Body of pancreas (tissue), 4 donors: ENCODE data around the gene DEFB132. TPM values are rescaled to one million over a fixed set of nuclear protein-coding genes. Genes with fewer than 3 reads are reported as not detected.

Experiments
- ATAC-seq: fragments of 150-250 bp; one replicate; pipeline ENCODE4 v1.9.1; 2016
- DNase-seq, 4 donors: peaks; one replicate each; pipeline ENCODE4 v3.0.0-alpha.2; 2019
- H3K27ac ChIP-seq, 4 donors: fragments of 200-600 bp; sonication (generic); 1 replicate in 3 of 4; 2 replicates in 1 of 4; pipeline versions ENCODE4 v1.5.1 to v1.6.1; 2016 to 2019; ENCODE audit warnings: mild to moderate bottlenecking in 1 of 4, mixed read lengths in 1 of 4, moderate library complexity in 1 of 4
- H3K27me3 ChIP-seq, 2 donors: fragments of 200-600 bp; sonication (generic); one replicate each; pipeline ENCODE4 v1.6.0; 2016; ENCODE audit warnings: mild to moderate bottlenecking in 1 of 2
- H3K36me3 ChIP-seq, 2 donors: fragments of 200-600 bp; sonication (generic); replicated peaks in 1 of 2; 2 replicates each; pipeline ENCODE4 v1.5.1; 2016; ENCODE audit warnings: low read depth in 2 of 2; ENCODE audit not compliant: insufficient read depth in 1 of 2
- H3K4me1 ChIP-seq: fragments of 200-600 bp; sonication (generic); one replicate; pipeline ENCODE4 v1.6.0; 2016
- H3K4me3 ChIP-seq, 2 donors: fragments of 200-600 bp; sonication (generic); 1 replicate in 1 of 2; 2 replicates in 1 of 2; pipeline ENCODE4 v1.5.1; 2016 to 2019
- H3K9me3 ChIP-seq, 3 donors: fragments of 200-600 bp; sonication (generic); 1 replicate in 2 of 3; 2 replicates in 1 of 3; pipeline ENCODE4 v1.5.1; 2016
- CTCF ChIP-seq, 7 experiments: fragments of 450-650 bp in 4 of 7; fragments of 200-600 bp in 3 of 7; sonication (generic) in 3 of 7; IDR thresholded peaks; one replicate each; pipeline ENCODE4 v1.5.1; 2016 to 2019; ENCODE audit warnings: antibody characterized with exemption in 7 of 7
- POLR2A ChIP-seq, 3 donors: fragments of 450-650 bp; IDR thresholded peaks; one replicate each; pipeline ENCODE4 v1.6.1; 2016; ENCODE audit warnings: antibody characterized with exemption in 3 of 3, mild to moderate bottlenecking in 2 of 3
- WGBS, 2 donors: methylation state at CpG; one replicate each; pipeline ENCODE4 v1.1.5; 2017; 5-methylcytosine and 5-hydroxymethylcytosine counted together
- intact Hi-C: fragments of 100-400 bp; cut with DNase I; formaldehyde crosslinking; loops from one replicate; pipeline ENCODE4 v1.15.1; 2023
- total RNA-seq, 2 donors: library from RNA; depleted of rRNA; stranded (reverse); fragments of >200 nt; gene quantifications; one replicate each; pipeline ENCODE4 v1.1.0, GENCODE V29; 2016

The DEFB132 gene
- total RNA-seq, 2 donors from 2014 or later, result not detected

DNA sequence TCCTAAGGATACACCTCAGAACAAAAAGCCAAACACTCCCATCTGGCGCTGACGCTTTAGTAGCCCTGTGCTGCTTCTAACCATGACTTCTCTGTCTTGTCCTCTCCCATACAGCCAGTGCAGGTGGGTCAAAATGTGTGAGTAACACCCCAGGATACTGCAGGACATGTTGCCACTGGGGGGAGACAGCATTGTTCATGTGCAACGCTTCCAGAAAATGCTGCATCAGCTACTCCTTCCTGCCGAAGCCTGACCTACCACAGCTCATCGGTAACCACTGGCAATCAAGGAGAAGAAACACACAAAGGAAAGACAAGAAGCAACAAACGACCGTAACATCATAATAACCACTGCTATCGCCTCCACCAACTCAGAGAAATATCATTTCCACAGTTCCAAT lies 1.4 kb downstream of the DEFB132 start:
- intact Hi-C loops, result no loop called here
- TF ChIP-seq POLR2A (IDR thresholded peaks at IDR 0.05), result no peak
- peak in 1 of 7 experiments; percentile 15 for TF ChIP-seq CTCF (IDR thresholded peaks at IDR 0.05)
- no peaks in the 10 kb centered on the region for H3K27me3 ChIP-seq
- ATAC-seq (no peak), DNase-seq (peak in 1 of 4 donors; percentile 13)
- H3K4me1 ChIP-seq, result peaks cover 13% of the 10 kb centered on the region
- 47 to 63% methylated on average over 8 of the region's 8 CpGs for WGBS, 2 donors
- H3K9me3 ChIP-seq, result no peaks in the 10 kb centered on the region
- no peak overlapping the region for H3K4me3 ChIP-seq
- H3K27ac ChIP-seq, result no peak overlapping the region
- H3K36me3 ChIP-seq, result no peaks in the 10 kb centered on the region

DNA sequence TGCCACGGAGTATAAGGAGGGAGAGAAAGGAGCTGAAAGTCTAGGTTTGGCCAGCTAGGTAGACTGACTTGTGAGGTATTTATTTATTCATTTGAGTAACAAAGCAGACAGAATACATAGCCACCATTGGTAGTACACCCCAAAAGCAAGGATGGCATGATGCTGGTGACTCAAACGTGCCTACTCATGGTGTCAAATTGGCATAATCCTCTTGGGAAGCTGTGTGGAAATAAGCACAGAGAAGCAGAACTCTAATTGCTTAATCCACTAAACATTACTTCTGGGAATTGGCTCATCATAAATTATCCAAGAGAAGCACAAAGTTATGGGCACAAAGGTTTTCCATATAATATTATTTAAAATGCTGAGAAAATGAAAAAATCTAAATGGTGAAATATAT lies 2.5 kb downstream of the DEFB132 start:
- no peak for TF ChIP-seq CTCF (IDR thresholded peaks at IDR 0.05)
- TF ChIP-seq POLR2A (IDR thresholded peaks at IDR 0.05), result no peak
- Histone ChIP-seq H3K4me3 (no peak overlapping the region), H3K27me3 (no peaks in the 10 kb centered on the region), H3K9me3 (no peaks in the 10 kb centered on the region), H3K4me1 (peaks cover 13% of the 10 kb centered on the region), H3K27ac (no peak overlapping the region), H3K36me3 (no peaks in the 10 kb centered on the region)
- intact Hi-C loops, result no loop called here
- 79 to 80% methylated on average over 2 of the region's 2 CpGs for WGBS, 2 donors
- ATAC-seq, result no peak
- DNase-seq, result no peak

DNA sequence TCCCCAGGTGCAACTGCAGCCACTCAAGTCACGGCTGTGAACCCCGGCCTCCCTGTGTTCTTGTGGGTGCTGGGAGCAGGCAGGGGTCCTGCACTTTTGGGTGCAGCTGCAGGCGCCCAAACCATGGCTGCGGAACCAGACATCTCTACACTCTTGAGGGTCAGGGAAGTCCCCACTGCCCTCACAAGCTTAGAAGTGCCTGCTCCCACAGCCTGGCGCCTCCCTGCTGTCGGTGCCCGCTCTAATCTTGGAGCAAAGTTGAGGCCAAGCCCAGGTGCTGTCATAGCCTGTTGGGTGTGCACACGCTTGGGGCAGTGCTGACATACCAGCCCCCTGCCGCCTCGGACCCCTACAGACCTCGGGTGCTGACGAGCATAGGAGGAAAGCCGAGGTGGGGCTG lies 6.2 kb downstream of the DEFB132 start:
- Histone ChIP-seq H3K27ac (no peak overlapping the region), H3K4me3 (no peak overlapping the region), H3K36me3 (no peaks in the 10 kb centered on the region), H3K9me3 (no peaks in the 10 kb centered on the region), H3K27me3 (no peaks in the 10 kb centered on the region), H3K4me1 (peaks cover 8% of the 10 kb centered on the region)
- DNase-seq, result no peak
- intact Hi-C loops, result no loop called here
- ATAC-seq, result no peak
- TF ChIP-seq POLR2A (IDR thresholded peaks at IDR 0.05) (no peak), CTCF (IDR thresholded peaks at IDR 0.05) (no peak)
- WGBS, 2 donors, result 29 to 45% methylated on average over 9 to 13 of the region's 13 CpGs

- Histone ChIP-seq H3K27ac (no peak overlapping the region), H3K4me1 (peaks cover 8% of the 10 kb centered on the region), H3K27me3 (no peaks in the 10 kb centered on the region), H3K9me3 (no peaks in the 10 kb centered on the region), H3K36me3 (no peaks in the 10 kb centered on the region), H3K4me3 (no peak overlapping the region)
- TF ChIP-seq CTCF (IDR thresholded peaks at IDR 0.05) (peak; percentile 92 to 97 (median 94)), POLR2A (IDR thresholded peaks at IDR 0.05) (peak in 1 of 3 donors; percentile 36)
- intact Hi-C loops, result no loop called here
- peak; percentile 89 to 91 (median 90) for DNase-seq
- ATAC-seq, result peak; percentile 95
- 6 to 7% methylated on average over 39 to 43 of the region's 43 CpGs for WGBS, 2 donors
These were observed 9.4 kb downstream of the DEFB132 start for GRCh38 chr20:266596-267562.
